ENCODE results near the gene IFT57. TPM values are rescaled to one million over a fixed set of nuclear protein-coding genes. Genes with fewer than 3 reads are reported as not detected.

IFT57 gene
- total RNA-seq, 2 donors from 2014 or later: 19.6 to 23.0 TPM

- Mint-ChIP-seq H3K27me3 (ENCODE audit: low read depth) (no peaks in the 10 kb centered on the region), H3K4me3 (no peak overlapping the region), H3K27ac (no peak overlapping the region), H3K9me3 (peaks cover 0 to 2% of the 10 kb centered on the region in 2 donors), H3K36me3 (ENCODE audit: insufficient read depth in 2 of 2) (peaks cover 2 to 5% of the 10 kb centered on the region in 2 donors), H3K4me1 (ENCODE audit: low read depth) (peaks cover 34% of the 10 kb centered on the region)
- DNase-seq (no peak), ATAC-seq (replicated peaks in 1 of 2) (peak in 1 of 2 donors; percentile 27)
Observed at GRCh38 chr3:108202834-108203233, 19.4 kb downstream of the IFT57 start.

- peaks cover 34% of the 10 kb centered on the region for H3K4me1 Mint-ChIP-seq (ENCODE audit: low read depth)
- H3K9me3 Mint-ChIP-seq: peaks cover 0 to 2% of the 10 kb centered on the region in 2 donors
- ATAC-seq (replicated peaks in 1 of 2): peak; percentile 80 to 93
Observed at GRCh38 chr3:108202080-108202479, 20.1 kb downstream of the IFT57 start.

GRCh38 chr3:108201258-108201657 lies 21.0 kb downstream of the IFT57 start:
- peaks cover 2 to 4% of the 10 kb centered on the region in 2 donors for H3K36me3 Mint-ChIP-seq (ENCODE audit: insufficient read depth in 2 of 2)
- no peak overlapping the region for H3K4me3 Mint-ChIP-seq
- H3K4me1 Mint-ChIP-seq (ENCODE audit: low read depth): peaks cover 34% of the 10 kb centered on the region
- H3K9me3 Mint-ChIP-seq: peaks cover 0 to 2% of the 10 kb centered on the region in 2 donors
- no peaks in the 10 kb centered on the region for H3K27me3 Mint-ChIP-seq (ENCODE audit: low read depth)
- ATAC-seq (replicated peaks in 1 of 2) (peak; percentile 52), DNase-seq (no peak)
- H3K27ac Mint-ChIP-seq: no peak overlapping the region

More at GRCh38 chr3:108202080-108202479, 20.1 kb downstream of the IFT57 start:
- no peaks in the 10 kb centered on the region for H3K27me3 Mint-ChIP-seq (ENCODE audit: low read depth)
- H3K27ac Mint-ChIP-seq: no peak overlapping the region
- peaks cover 2 to 5% of the 10 kb centered on the region in 2 donors for H3K36me3 Mint-ChIP-seq (ENCODE audit: insufficient read depth in 2 of 2)
- DNase-seq: peak in 1 of 2 donors; percentile 15
- peak overlapping the region in 1 of 2 donors; percentile 10 for H3K4me3 Mint-ChIP-seq

- DNase-seq (no peak), ATAC-seq (replicated peaks in 1 of 2) (peak in 1 of 2 donors; percentile 9)
- Mint-ChIP-seq H3K9me3 (peaks cover 0 to 2% of the 10 kb centered on the region in 2 donors), H3K4me3 (no peak overlapping the region), H3K36me3 (ENCODE audit: insufficient read depth in 2 of 2) (peaks cover 2 to 5% of the 10 kb centered on the region in 2 donors), H3K4me1 (ENCODE audit: low read depth) (peaks cover 34% of the 10 kb centered on the region), H3K27ac (peak overlapping the region; percentile 12), H3K27me3 (ENCODE audit: low read depth) (no peaks in the 10 kb centered on the region)
Observed at GRCh38 chr3:108200578-108200977, 21.6 kb downstream of the IFT57 start.

- no peak for ATAC-seq (replicated peaks in 1 of 2)
- peaks cover 34% of the 10 kb centered on the region for H3K4me1 Mint-ChIP-seq (ENCODE audit: low read depth)
- peaks cover 0 to 2% of the 10 kb centered on the region in 2 donors for H3K9me3 Mint-ChIP-seq
- H3K27ac Mint-ChIP-seq: peak overlapping the region; percentile 0
- H3K36me3 Mint-ChIP-seq (ENCODE audit: insufficient read depth in 2 of 2): peaks cover 2 to 3% of the 10 kb centered on the region in 2 donors
- no peaks in the 10 kb centered on the region for H3K27me3 Mint-ChIP-seq (ENCODE audit: low read depth)
- no peak overlapping the region for H3K4me3 Mint-ChIP-seq
- no peak for DNase-seq
Observed at GRCh38 chr3:108200024-108200423, 22.2 kb downstream of the IFT57 start.

GRCh38 chr3:108191394-108191793 lies 30.8 kb downstream of the IFT57 start:
- Mint-ChIP-seq H3K27me3 (ENCODE audit: low read depth) (no peaks in the 10 kb centered on the region), H3K4me3 (no peak overlapping the region), H3K27ac (no peak overlapping the region), H3K36me3 (ENCODE audit: insufficient read depth in 2 of 2) (peaks cover 8 to 15% of the 10 kb centered on the region in 2 donors), H3K9me3 (peaks cover 2 to 3% of the 10 kb centered on the region in 2 donors), H3K4me1 (ENCODE audit: low read depth) (no peaks in the 10 kb centered on the region)
- ATAC-seq (replicated peaks in 1 of 2): no peak
- no peak for DNase-seq

- no peak overlapping the region for H3K4me3 Mint-ChIP-seq
- no peak overlapping the region for H3K27ac Mint-ChIP-seq
- H3K4me1 Mint-ChIP-seq (ENCODE audit: low read depth): no peaks in the 10 kb centered on the region
- H3K36me3 Mint-ChIP-seq (ENCODE audit: insufficient read depth in 2 of 2): peaks cover 11 to 17% of the 10 kb centered on the region in 2 donors
- ATAC-seq (replicated peaks in 1 of 2) (no peak), DNase-seq (no peak)
- H3K9me3 Mint-ChIP-seq: peaks cover 2 to 6% of the 10 kb centered on the region in 2 donors
- no peaks in the 10 kb centered on the region for H3K27me3 Mint-ChIP-seq (ENCODE audit: low read depth)
Observed at GRCh38 chr3:108190346-108190745, 31.9 kb downstream of the IFT57 start.

GRCh38 chr3:108189440-108189839 lies 32.8 kb downstream of the IFT57 start:
- DNase-seq: no peak
- Mint-ChIP-seq H3K4me1 (ENCODE audit: low read depth) (no peaks in the 10 kb centered on the region), H3K9me3 (peaks cover 0 to 3% of the 10 kb centered on the region in 2 donors), H3K36me3 (ENCODE audit: insufficient read depth in 2 of 2) (peaks cover 10 to 21% of the 10 kb centered on the region in 2 donors), H3K27me3 (ENCODE audit: low read depth) (no peaks in the 10 kb centered on the region), H3K27ac (no peak overlapping the region), H3K4me3 (no peak overlapping the region)
- ATAC-seq (replicated peaks in 1 of 2): no peak

GRCh38 chr3:108185536-108185935 lies 36.7 kb downstream of the IFT57 start:
- Mint-ChIP-seq H3K4me1 (ENCODE audit: low read depth) (peaks cover 5% of the 10 kb centered on the region), H3K4me3 (no peak overlapping the region), H3K27ac (no peak overlapping the region), H3K36me3 (ENCODE audit: insufficient read depth in 2 of 2) (peaks cover 9 to 16% of the 10 kb centered on the region in 2 donors), H3K27me3 (ENCODE audit: low read depth) (no peaks in the 10 kb centered on the region), H3K9me3 (peaks cover 0 to 3% of the 10 kb centered on the region in 2 donors)
- DNase-seq: no peak
- no peak for ATAC-seq (replicated peaks in 1 of 2)

GRCh38 chr3:108184824-108185223 lies 37.4 kb downstream of the IFT57 start:
- Mint-ChIP-seq H3K4me1 (ENCODE audit: low read depth) (peaks cover 10% of the 10 kb centered on the region), H3K27me3 (ENCODE audit: low read depth) (no peaks in the 10 kb centered on the region), H3K4me3 (no peak overlapping the region), H3K36me3 (ENCODE audit: insufficient read depth in 2 of 2) (peaks cover 5 to 13% of the 10 kb centered on the region in 2 donors), H3K9me3 (peaks cover 0 to 3% of the 10 kb centered on the region in 2 donors), H3K27ac (no peak overlapping the region)
- ATAC-seq (replicated peaks in 1 of 2) (no peak), DNase-seq (no peak)

GRCh38 chr3:108183971-108184370 lies 38.3 kb downstream of the IFT57 start:
- peaks cover 13% of the 10 kb centered on the region for H3K4me1 Mint-ChIP-seq (ENCODE audit: low read depth)
- no peak overlapping the region for H3K27ac Mint-ChIP-seq
- peaks cover 5 to 12% of the 10 kb centered on the region in 2 donors for H3K36me3 Mint-ChIP-seq (ENCODE audit: insufficient read depth in 2 of 2)
- ATAC-seq (replicated peaks in 1 of 2): no peak
- H3K4me3 Mint-ChIP-seq: no peak overlapping the region
- no peak for DNase-seq
- H3K9me3 Mint-ChIP-seq: peaks cover 0 to 3% of the 10 kb centered on the region in 2 donors
- no peaks in the 10 kb centered on the region for H3K27me3 Mint-ChIP-seq (ENCODE audit: low read depth)

- H3K27ac Mint-ChIP-seq: no peak overlapping the region
- H3K36me3 Mint-ChIP-seq (ENCODE audit: insufficient read depth in 2 of 2): peaks cover 5 to 12% of the 10 kb centered on the region in 2 donors
- H3K4me1 Mint-ChIP-seq (ENCODE audit: low read depth): peaks cover 13% of the 10 kb centered on the region
- ATAC-seq (replicated peaks in 1 of 2): no peak
- no peak for DNase-seq
- H3K27me3 Mint-ChIP-seq (ENCODE audit: low read depth): no peaks in the 10 kb centered on the region
- H3K4me3 Mint-ChIP-seq: no peak overlapping the region
- peaks cover 0 to 3% of the 10 kb centered on the region in 2 donors for H3K9me3 Mint-ChIP-seq
Observed at GRCh38 chr3:108183181-108183580, 39.0 kb downstream of the IFT57 start.

GRCh38 chr3:108182339-108182738 lies 39.9 kb downstream of the IFT57 start:
- DNase-seq (no peak), ATAC-seq (replicated peaks in 1 of 2) (no peak)
- Mint-ChIP-seq H3K27me3 (ENCODE audit: low read depth) (no peaks in the 10 kb centered on the region), H3K4me1 (ENCODE audit: low read depth) (peaks cover 18% of the 10 kb centered on the region), H3K36me3 (ENCODE audit: insufficient read depth in 2 of 2) (peaks cover 5 to 12% of the 10 kb centered on the region in 2 donors), H3K27ac (no peak overlapping the region), H3K9me3 (peaks cover 0 to 3% of the 10 kb centered on the region in 2 donors), H3K4me3 (no peak overlapping the region)

GRCh38 chr3:108181172-108181571 lies 41.1 kb downstream of the IFT57 start:
- ATAC-seq (replicated peaks in 1 of 2) (no peak), DNase-seq (no peak)
- peaks cover 0 to 2% of the 10 kb centered on the region in 2 donors for H3K9me3 Mint-ChIP-seq
- H3K27ac Mint-ChIP-seq: no peak overlapping the region
- no peak overlapping the region for H3K4me3 Mint-ChIP-seq
- H3K27me3 Mint-ChIP-seq (ENCODE audit: low read depth): no peaks in the 10 kb centered on the region
- H3K4me1 Mint-ChIP-seq (ENCODE audit: low read depth): peaks cover 30% of the 10 kb centered on the region
- H3K36me3 Mint-ChIP-seq (ENCODE audit: insufficient read depth in 2 of 2): peaks cover 5 to 9% of the 10 kb centered on the region in 2 donors

All from activated T-cell treated with anti-CD3 and anti-CD28 coated beads, Interleukin-2, amount 50 U/mL, for 72 hours (primary cell).